Activated T-cell treated with anti-CD3 and anti-CD28 coated beads, Interleukin-2, amount 50 U/mL, for 48 hours (primary cell): ENCODE measurements around the gene C1QTNF12.

Experiments
- DNase-seq, 2 experiments: peaks; one replicate each; pipeline ENCODE4 v3.0.0-alpha.2; 2020

C1QTNF12 gene

GRCh38 chr1:1210726-1211540 lies 35.6 kb downstream of the C1QTNF12 start:
- peak in 1 of 2 experiments; percentile 22 for DNase-seq

DNA sequence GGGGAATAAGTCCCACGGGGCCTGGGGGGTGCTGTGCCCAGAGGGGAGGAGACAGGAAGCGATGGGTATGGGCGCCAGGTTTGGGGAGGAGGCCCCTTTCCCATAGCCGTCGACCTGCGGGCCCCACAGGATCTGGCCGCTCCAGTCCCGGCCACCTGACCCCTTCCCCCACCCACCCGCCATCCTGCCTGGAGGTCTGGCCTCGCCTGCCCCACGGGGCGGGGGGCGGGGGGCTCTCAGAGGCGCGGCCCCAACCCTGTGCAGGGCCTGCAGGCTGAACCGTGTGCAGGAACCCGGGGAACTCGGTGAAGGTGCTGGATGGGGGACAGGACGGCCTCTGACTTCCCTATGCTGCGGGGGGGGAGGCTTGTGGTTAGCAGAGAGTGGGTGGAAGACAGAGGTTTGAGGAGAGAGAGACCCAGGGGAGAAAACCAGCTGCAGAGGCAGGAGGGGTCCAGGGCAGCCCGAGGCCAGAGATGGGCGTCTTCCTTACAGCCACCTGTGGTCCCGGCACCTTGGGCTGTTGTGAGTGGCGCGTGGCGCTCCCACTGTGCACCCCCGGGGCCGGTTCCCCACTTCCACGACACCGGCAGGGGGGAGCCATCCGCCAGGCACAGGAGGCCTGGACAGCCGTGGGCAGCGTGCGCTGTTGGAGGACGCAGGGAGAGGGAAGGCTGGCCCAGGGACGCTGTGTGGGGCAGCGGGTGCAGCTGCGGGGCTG lies 37.6 kb downstream of the C1QTNF12 start:
- peak; percentile 75 to 79 for DNase-seq

DNA sequence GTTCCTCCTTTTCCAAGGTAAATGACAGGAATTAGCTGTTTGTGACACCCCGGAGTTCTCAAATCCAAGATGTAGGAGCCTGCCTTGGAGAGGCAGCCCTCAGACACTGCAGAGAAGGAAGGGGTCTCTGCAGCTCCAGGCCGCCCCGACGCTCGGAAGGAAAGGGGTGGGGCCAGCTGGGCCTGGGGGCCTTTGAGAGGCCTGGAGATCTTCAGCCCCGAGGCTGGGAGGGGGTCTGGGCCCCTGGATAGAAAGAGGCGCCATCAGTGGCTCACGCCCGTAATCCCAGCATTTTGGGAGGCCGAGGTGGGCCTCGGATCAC lies 39.0 kb downstream of the C1QTNF12 start:
- DNase-seq = no peak

DNA sequence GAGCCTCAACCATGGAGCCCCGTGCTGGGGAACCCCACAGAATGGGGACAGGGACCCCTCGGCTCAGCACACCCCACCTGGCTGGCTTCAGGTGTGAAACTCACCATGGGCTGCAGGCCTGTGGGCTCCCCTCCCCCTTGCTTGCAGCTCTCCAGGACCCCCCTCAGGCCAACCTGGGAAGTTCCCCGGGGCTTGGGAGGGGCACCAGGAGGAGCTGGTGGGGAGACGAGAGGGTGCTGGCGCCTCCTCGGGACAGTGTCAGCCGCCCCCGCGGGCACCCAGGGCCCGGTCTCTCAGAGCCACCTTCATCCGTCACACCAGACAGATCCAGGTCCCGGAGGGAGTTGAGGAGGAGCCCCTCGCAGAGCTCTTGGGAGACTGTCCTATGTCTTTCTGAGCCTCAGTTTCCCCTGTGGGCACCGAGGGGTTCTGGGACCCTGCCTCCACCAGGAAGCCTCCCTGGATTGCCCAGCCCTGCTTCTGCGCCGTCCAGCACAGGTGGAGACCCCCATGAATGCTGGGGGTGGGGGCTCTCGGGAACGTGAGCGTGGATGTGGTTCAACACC lies 39.5 kb downstream of the C1QTNF12 start:
- peak in 1 of 2 experiments; percentile 65 for DNase-seq

- peak; percentile 78 for DNase-seq
Measured at GRCh38 chr1:1206376-1206965, 40.1 kb downstream of the C1QTNF12 start, which contains the start of gene TNFRSF18. TNFRSF18 (minus strand) TSS chr1:1206592; CDS start chr1:1206571, 21 bp downstream.

DNA sequence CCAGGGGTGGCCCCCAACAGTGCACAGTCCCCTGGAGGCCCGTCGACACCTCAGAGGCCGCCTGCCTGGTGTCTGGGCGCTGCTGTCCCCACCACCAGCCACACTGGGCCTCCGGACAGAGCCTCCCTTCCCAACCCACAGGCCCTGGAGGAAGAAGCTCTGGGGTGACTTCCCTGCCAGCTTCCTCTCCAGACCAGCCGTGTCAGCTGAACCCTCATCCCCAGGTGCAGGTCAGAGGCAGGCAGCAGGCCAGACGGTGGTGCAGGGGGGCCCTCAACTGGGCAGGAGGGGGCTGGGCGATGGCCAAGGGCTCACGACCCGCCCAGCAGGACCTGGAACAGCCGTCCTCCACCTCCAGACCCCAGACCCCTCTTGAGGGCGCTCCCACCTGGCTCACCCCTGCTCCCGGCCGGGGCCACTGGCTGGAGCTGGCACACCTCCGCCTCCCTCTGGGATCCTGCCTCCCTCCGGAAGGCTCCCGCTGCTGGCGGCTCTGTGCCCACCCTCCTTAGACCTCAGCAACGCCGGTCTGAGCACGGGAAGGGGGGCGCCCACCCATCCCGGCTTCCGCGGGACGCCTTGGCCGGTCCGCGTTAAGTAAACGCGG lies 40.6 kb downstream of the C1QTNF12 start:
- peak; percentile 50 to 51 for DNase-seq

DNA sequence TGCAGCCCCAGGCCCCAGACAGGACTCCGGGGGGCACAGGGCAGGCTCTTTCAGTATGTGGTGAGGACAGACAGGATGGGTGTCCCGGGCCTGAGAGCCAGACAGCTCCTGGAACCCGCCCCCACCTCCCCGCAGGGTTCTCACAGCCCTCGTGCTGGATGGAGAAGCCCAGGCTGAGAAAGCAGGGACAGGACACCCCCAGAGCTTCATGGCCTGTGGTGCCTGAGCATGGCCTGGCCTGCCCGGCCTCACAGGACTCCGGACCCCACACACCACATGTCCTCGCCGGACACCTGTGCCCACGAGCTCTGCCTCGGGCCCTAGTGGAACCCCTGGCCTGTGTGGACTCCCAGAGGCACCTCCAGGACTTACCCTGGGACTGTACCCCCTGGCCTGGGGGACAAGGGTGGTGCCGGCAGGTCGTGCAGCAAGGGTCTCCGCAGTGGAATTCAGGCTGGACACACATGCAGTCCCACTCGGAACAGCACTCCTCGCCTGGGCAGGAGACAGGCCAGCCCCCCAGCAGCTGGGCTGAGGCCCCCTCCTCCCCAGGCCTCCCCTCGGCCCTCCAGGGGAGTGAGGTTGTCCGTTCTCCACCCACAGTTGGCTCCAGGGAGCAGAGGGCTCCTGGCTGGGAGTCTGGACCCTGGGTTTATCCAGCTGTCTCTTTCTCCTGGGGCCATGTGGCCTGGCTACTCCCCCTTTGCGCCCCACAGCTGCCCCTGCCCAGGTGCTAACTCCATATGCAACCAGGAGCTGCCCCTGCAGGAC lies 41.3 kb downstream of the C1QTNF12 start:
- DNase-seq = peak; percentile 44 to 55

GRCh38 chr1:1204425-1204920 lies 42.0 kb downstream of the C1QTNF12 start:
- DNase-seq = no peak

GRCh38 chr1:1203561-1204424 lies 42.7 kb downstream of the C1QTNF12 start:
- no peak for DNase-seq

- peak in 1 of 2 experiments; percentile 41 for DNase-seq
Measured at GRCh38 chr1:1202831-1203560, 43.5 kb downstream of the C1QTNF12 start.

- peak; percentile 90 to 94 for DNase-seq
Measured at GRCh38 chr1:1200876-1201810, 45.4 kb downstream of the C1QTNF12 start.

DNA sequence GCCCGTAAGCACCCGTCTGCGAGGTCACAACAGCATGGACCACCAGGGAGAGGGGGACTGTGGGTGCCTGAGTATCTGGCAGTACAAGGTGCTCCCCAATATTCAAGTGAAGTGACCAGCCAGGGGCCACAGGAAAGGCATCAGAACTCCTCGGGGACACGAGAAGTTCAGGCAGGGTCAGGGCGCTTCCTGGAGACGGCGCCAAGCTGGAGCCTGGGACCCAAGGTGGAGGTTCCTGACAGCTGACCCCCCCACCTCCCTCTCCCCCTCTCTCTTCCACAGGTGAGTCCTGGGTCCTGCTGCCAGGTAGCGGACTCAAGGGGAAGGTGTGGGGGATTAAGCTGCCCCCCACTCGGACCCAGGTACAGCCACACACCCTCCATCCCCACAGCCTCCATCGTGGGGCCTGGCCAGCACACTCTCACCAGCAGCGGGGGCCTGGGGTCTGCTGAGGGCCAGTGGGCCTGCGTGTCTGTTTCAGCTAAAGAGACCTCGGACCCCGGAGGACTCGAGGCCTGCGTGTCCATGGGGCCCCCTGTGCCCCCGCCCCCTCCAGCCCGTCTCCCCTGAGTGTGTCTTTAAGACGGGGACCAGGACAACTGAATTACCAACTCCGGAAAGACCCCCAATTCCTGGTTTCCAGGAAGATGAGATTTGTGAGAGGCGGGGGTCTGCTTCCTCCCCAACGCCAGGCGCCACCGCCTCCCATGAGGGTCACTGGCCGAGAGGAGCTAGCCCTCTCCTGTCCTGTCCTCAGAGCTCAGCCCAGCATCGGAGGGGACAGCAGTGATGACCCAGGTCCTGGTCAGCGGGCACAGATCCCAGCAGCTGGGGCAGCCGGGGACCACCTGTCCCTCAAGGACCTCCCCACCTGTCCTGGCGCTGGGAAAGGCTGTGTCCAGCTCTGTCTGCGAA lies 46.3 kb downstream of the C1QTNF12 start:
- no peak for DNase-seq

GRCh38 chr1:1199141-1199960 lies 47.2 kb downstream of the C1QTNF12 start:
- DNase-seq = no peak

DNA sequence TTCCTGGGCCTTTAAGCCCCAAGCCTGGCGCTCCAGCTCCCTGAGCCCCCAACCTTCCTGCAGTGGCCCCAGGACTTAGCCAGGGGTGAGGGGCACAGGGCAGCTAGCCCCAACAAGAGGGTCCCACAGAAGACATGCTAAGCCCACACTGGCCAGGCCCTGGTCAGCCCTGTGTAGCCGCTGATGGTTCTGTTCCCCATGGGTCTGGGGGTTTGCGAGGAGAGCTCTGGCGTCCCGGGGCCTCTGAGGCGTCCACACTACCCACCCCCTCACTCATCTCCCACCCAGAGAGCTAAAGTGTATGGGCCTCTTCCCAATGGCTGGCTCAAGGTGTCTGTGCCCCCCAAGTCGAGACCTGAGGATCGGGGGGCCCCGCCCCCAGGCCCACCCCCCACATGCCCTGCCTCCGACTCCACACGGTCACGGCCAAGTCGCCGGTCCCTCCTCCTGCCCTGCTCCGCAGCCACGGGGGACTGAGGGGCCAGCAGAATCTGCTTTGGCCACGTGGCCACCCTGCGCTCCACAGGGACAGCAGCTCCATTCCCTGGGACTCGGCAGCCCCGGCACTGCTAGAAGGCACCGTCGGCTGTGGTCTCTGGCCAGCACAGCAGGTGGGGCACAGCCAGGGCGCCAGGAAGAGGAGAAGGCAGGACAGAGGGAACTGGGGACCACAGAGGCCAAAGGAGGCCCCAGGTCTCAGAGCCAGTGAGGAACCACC lies 47.9 kb downstream of the C1QTNF12 start:
- DNase-seq = no peak

DNA sequence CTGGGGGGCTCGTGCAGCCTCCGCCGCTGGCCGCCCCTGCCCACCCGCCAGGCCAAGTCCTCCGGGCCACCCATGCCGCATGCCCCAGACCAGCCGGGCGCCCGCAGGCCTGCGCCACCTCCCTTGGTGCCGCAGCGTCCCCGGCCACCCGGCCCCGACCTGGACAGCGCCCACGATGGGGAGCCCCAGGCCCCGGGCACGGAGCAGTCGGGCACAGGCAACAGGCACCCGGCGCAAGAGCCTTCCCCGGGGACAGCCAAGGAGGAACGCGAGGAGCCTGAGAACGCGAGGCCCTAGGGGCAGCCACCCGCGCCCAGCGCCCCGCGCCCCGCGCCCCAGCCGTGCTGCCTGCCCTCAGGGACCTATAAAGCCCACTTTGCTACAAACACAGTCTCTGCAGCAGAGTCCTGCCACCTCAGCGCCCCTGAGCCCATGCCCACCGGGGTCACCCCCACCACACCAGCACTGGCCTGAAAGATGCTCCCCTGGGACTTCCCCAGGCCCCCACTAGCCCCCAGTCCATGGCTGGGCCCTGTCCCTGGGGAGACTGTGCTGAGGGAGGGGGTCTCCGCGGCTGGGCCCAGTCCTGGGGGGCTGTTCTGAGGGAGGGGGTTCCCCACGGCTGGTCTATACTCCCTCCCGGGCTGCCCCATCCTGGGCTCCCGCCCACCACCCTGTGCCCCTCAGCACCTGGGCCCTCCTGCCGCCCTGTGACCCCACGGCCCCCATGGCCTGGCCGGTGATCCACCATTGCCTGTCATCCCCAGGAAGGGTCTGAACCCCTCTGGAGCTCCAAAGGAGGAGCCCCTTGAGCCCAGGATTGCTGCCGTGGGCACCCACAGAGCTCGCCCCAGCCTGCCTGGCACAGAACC lies 48.7 kb downstream of the C1QTNF12 start:
- DNase-seq = no peak

DNA sequence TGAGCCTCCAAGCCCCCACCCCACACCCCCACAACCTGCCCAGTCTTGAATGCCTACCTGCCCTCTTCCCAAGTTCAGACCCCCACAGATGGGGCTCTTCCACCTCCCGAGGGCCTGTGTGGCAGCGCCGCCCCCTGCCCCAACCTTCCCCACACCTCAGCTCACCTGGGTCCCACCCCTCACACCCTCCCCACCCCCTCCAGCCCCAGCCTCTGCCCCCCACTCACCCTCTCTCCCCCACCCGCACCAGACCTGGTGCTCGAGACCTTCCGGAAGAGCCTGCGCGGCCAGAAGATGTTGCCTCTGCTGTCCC lies 49.4 kb downstream of the C1QTNF12 start:
- DNase-seq = no peak
